Activated CD8-positive, alpha-beta T cell treated with anti-CD3 and anti-CD28 coated beads for 36 hours (primary cell): ENCODE measurements around the gene TNFAIP6. TPM values are rescaled to one million over a fixed set of nuclear protein-coding genes. Genes with fewer than 3 reads are reported as not detected.

ENCODE experiments used
- ATAC-seq: fragments of 200-7000 bp; cut with Tn5 transposase; one replicate; pipeline ENCODE4 v1.10.0; 2021; ENCODE audit warnings: mild to moderate bottlenecking, moderate library complexity
- CTCF ChIA-PET: fragments of 350-600 bp; sonication (Branson Sonifier 250); formaldehyde crosslinking; loops from one replicate; lab custom pipeline; 2021; ENCODE audit warnings: antibody characterized with exemption; lab: Charles Lee
- POLR2A ChIA-PET: fragments of 350-600 bp; sonication (Branson Sonifier 250); formaldehyde crosslinking; loops from one replicate; lab custom pipeline; 2021; ENCODE audit warnings: antibody characterized with exemption; lab: Charles Lee
- DNase-seq: peaks from one replicate; pipeline ENCODE4 v3.0.0-alpha.2; 2020
- H3K27ac Mint-ChIP-seq: one replicate; pipeline ENCODE4 v1.8.0; 2021; ENCODE audit warnings: mild to moderate bottlenecking, mixed read lengths
- H3K27me3 Mint-ChIP-seq: one replicate; pipeline ENCODE4 v1.8.0; 2021; ENCODE audit warnings: mixed read lengths
- H3K36me3 Mint-ChIP-seq: one replicate; pipeline ENCODE4 v1.8.0; 2021; ENCODE audit warnings: low read depth, mixed read lengths
- H3K4me1 Mint-ChIP-seq: one replicate; pipeline ENCODE4 v1.8.0; 2021; ENCODE audit warnings: low read depth, mixed read lengths
- H3K4me3 Mint-ChIP-seq: one replicate; pipeline ENCODE4 v1.8.0; 2021; ENCODE audit warnings: mild to moderate bottlenecking, moderate library complexity, mixed read lengths
- H3K9me3 Mint-ChIP-seq: one replicate; pipeline ENCODE4 v1.8.0; 2021; ENCODE audit warnings: mixed read lengths
- CTCF ChIP-seq: fragments of 200-600 bp; IDR thresholded peaks from one replicate; pipeline ENCODE4 v1.8.0; 2022; ENCODE audit warnings: antibody characterized with exemption, mild to moderate bottlenecking
- intact Hi-C: fragments of 100-400 bp; cut with micrococcal nuclease; formaldehyde crosslinking; loops from one replicate; pipeline ENCODE4 v1.10.0; 2022
- total RNA-seq, 2 experiments: library from RNA; stranded (reverse); gene quantifications; one replicate each; pipeline ENCODE4 v1.2.3, GENCODE V29; 2021

TNFAIP6 gene
- total RNA-seq, 2 experiments from 2014 or later: not detected

- Mint-ChIP-seq H3K27me3 (peaks cover 1% of the 10 kb centered on the region), H3K4me1 (no peaks in the 10 kb centered on the region), H3K27ac (no peak overlapping the region), H3K9me3 (no peaks in the 10 kb centered on the region), H3K4me3 (no peak overlapping the region), H3K36me3 (no peaks in the 10 kb centered on the region)
- ChIA-PET POLR2A (no interaction called here), CTCF (interaction anchor here (1.4 kb wide), 1 partner anchor 14 kb away, joined by 3 read pairs; the partner anchor contains the start of gene RIF1)
- DNase-seq: no peak
- no peak for TF ChIP-seq CTCF
- intact Hi-C loops: no loop called here
- ATAC-seq: no peak
Observed at GRCh38 chr2:151395509-151396374, 38.4 kb downstream of the TNFAIP6 start.

GRCh38 chr2:151399981-151400380 is 42.6 kb downstream of the TNFAIP6 start:
- POLR2A ChIA-PET: interaction anchor here (0.8 kb wide), 1 partner anchor 9 kb away, joined by 3 read pairs; no protein-coding TSS in a partner anchor
- H3K27me3 Mint-ChIP-seq: no peaks in the 10 kb centered on the region
- ATAC-seq (no peak), DNase-seq (no peak)
- H3K36me3 Mint-ChIP-seq: no peaks in the 10 kb centered on the region
- TF ChIP-seq CTCF: no peak
- intact Hi-C loops: no loop called here
- CTCF ChIA-PET: no interaction called here
- no peaks in the 10 kb centered on the region for H3K9me3 Mint-ChIP-seq
- no peaks in the 10 kb centered on the region for H3K4me1 Mint-ChIP-seq
- no peak overlapping the region for H3K27ac Mint-ChIP-seq
- no peak overlapping the region for H3K4me3 Mint-ChIP-seq

GRCh38 chr2:151401149-151401548 is 43.8 kb downstream of the TNFAIP6 start:
- DNase-seq (no peak), ATAC-seq (no peak)
- CTCF ChIA-PET: no interaction called here
- H3K36me3 Mint-ChIP-seq: no peaks in the 10 kb centered on the region
- TF ChIP-seq CTCF: no peak
- no peak overlapping the region for H3K27ac Mint-ChIP-seq
- H3K9me3 Mint-ChIP-seq: no peaks in the 10 kb centered on the region
- no peaks in the 10 kb centered on the region for H3K4me1 Mint-ChIP-seq
- H3K4me3 Mint-ChIP-seq: no peak overlapping the region
- no peaks in the 10 kb centered on the region for H3K27me3 Mint-ChIP-seq
- intact Hi-C loops: no loop called here
- POLR2A ChIA-PET: no interaction called here

- Mint-ChIP-seq H3K36me3 (no peaks in the 10 kb centered on the region), H3K4me3 (no peak overlapping the region)
- DNase-seq: no peak
Observed at GRCh38 chr2:151403914-151404313, 46.5 kb downstream of the TNFAIP6 start.

More at GRCh38 chr2:151403914-151404313, 46.5 kb downstream of the TNFAIP6 start:
- no peaks in the 10 kb centered on the region for H3K4me1 Mint-ChIP-seq
- H3K27me3 Mint-ChIP-seq: no peaks in the 10 kb centered on the region
- H3K9me3 Mint-ChIP-seq: no peaks in the 10 kb centered on the region
- no peak for TF ChIP-seq CTCF
- POLR2A ChIA-PET: no interaction called here
- CTCF ChIA-PET: no interaction called here
- H3K27ac Mint-ChIP-seq: no peak overlapping the region
- no peak for ATAC-seq
- intact Hi-C loops: no loop called here
